ENCODE results near the gene PIP5K1C.

The PIP5K1C gene

DNA sequence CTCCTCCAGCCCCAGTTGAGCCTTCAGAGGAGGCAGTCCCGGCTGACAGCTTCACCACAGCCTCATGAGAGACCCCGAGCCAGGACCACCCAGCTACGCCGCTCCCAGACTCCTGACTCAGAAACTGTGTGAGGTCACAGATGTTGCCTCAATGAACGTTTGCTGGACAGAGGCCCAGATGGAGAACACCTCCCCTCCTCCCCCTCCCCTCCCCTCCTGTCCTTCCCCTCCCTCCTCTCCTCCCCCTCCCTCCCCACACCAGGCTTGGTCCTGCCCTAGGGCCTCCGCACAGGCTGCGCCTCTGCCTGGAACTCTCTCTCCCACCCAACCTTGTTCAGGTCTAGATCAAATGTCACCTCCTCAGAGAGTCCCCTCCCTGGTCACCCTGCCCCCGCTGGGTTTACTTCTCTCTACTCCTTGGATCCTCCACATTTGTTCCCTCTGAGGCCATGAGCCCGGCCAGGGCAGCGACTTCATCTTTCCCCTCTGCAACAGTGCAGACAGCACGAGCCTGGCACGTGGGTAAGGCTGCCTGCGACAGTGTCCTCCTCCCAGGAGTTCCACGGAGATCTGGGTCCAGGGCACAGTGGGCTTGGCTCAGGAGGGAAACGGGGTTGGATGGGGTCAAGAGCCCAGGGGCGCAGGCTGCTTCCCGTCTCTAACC, 17.4 kb downstream of the PIP5K1C start:
- no peak for DNase-seq (ENCODE audit: extremely low read depth, low read depth)
- no peak overlapping the region for H3K4me3 ChIP-seq (replicated peaks; ENCODE audit: low read depth, low read length)
- TF ChIP-seq CTCF (IDR thresholded peaks at IDR 0.05; ENCODE audit: low read depth, low read length, missing control alignments) = no peak

DNA sequence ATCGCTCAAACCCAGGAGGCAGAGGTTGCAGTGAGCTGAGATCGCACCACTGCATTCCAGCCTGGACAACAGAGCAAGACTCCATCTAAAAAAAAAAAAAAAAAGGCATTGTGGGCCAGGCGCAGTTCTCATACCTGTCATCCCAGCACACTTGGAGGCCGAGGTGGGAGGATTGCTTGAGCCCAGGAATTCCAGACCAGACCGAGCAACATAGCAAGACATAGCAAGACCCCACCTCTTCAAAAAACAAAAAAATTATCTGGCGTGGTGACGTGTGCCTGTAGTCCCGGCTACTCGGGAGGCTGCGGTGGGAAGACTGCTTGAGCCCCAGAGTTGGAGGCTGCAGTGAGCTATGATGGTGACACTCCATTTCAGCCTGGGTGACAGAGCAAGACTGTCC, 18.0 kb downstream of the PIP5K1C start:
- H3K4me3 ChIP-seq (replicated peaks; ENCODE audit: low read depth, low read length) = no peak overlapping the region
- no peak for DNase-seq (ENCODE audit: extremely low read depth, low read depth)
- TF ChIP-seq CTCF (IDR thresholded peaks at IDR 0.05; ENCODE audit: low read depth, low read length, missing control alignments) = no peak

GRCh38 chr19:3680939-3681338, 19.3 kb downstream of the PIP5K1C start:
- no peak for TF ChIP-seq CTCF (IDR thresholded peaks at IDR 0.05; ENCODE audit: low read depth, low read length, missing control alignments)
- DNase-seq (ENCODE audit: extremely low read depth, low read depth) = no peak
- no peak overlapping the region for H3K4me3 ChIP-seq (replicated peaks; ENCODE audit: low read depth, low read length)

- no peak for DNase-seq (ENCODE audit: extremely low read depth, low read depth)
Measured at GRCh38 chr19:3679581-3679980, 20.7 kb downstream of the PIP5K1C start.

DNA sequence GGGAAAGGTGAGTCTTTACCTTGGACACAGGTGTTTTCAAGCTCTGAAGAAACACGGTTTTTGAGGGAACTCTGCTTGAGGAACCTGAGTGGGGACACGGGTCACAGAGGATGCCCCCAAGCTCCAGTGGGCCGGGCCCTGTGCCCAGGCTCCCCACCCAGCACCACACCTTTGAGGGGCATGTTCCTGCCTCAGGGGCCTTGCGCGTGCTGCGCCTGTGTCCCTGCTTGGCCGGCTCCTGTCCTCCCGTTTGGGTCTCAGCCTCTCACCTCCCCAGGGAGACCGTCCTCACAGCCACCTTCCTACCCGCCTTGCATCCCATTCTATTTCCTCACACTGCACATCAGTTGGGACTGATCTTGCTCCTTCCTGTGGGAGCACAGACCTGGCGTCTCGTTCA, 21.1 kb downstream of the PIP5K1C start:
- TF ChIP-seq CTCF (IDR thresholded peaks at IDR 0.05; ENCODE audit: low read depth, low read length, missing control alignments) = no peak
- H3K4me3 ChIP-seq (replicated peaks; ENCODE audit: low read depth, low read length) = no peak overlapping the region
- DNase-seq (ENCODE audit: extremely low read depth, low read depth) = no peak

More at GRCh38 chr19:3679581-3679980, 20.7 kb downstream of the PIP5K1C start:
- TF ChIP-seq CTCF (IDR thresholded peaks at IDR 0.05; ENCODE audit: low read depth, low read length, missing control alignments) = no peak
- H3K4me3 ChIP-seq (replicated peaks; ENCODE audit: low read depth, low read length) = no peak overlapping the region

- TF ChIP-seq CTCF (IDR thresholded peaks at IDR 0.05; ENCODE audit: low read depth, low read length, missing control alignments) = no peak
- DNase-seq (ENCODE audit: extremely low read depth, low read depth) = no peak
- no peak overlapping the region for H3K4me3 ChIP-seq (replicated peaks; ENCODE audit: low read depth, low read length)
Measured at GRCh38 chr19:3678188-3678587, 22.1 kb downstream of the PIP5K1C start.

Data from HFF-Myc (cell line).